GM12874 (cell line): ENCODE data around the gene HNRNPUL1.

Experiments
- TF ChIP-seq, protein P1 (sequence below): IDR thresholded peaks from 2 replicates; pipeline ENCODE4 v1.5.1; 2011; ENCODE audit warnings: low read depth, mild to moderate bottlenecking, control low read depth, low read length, moderate library complexity; ENCODE audit not compliant: insufficient read depth

The HNRNPUL1 gene

DNA sequence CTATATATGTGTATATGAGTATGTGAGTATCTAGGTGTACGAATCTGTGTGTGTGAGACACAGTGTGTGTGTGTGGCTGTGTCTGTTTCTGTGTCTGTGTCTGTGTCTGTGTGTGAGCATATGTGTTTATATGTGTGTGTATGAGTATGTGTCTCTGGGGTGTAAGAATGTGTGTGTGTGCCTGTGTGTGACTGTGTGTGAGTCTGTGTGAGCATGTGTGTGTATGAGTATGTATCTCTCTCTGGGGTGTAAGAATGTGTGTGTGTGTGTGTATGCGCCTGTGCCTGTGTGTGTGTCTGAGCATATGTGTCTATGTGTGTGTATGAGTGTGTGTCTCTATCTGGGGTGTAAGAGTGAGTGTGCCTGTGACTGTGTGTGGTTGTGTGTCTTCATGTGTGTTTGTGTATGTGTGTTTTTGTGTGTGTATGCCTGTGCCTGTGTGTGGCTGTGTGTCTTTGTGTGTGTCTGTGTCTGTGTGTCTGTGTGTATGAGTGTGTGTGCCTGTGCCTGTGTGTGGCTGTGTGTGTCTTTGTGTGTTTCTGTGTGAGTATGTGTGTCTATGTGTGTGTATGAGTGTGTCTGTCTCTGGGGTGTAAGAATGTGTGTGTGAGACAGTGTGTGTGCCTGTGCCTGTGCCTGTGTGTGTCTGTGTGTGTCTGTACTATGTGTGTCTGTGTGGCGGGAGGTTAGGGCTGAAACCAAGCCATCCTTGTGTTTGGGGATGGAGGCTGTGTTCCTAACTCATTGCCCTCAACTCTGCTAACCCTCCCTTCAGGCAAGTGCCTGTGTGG is 33.9 kb upstream of the HNRNPUL1 start:
- TF ChIP-seq, protein P1, sequence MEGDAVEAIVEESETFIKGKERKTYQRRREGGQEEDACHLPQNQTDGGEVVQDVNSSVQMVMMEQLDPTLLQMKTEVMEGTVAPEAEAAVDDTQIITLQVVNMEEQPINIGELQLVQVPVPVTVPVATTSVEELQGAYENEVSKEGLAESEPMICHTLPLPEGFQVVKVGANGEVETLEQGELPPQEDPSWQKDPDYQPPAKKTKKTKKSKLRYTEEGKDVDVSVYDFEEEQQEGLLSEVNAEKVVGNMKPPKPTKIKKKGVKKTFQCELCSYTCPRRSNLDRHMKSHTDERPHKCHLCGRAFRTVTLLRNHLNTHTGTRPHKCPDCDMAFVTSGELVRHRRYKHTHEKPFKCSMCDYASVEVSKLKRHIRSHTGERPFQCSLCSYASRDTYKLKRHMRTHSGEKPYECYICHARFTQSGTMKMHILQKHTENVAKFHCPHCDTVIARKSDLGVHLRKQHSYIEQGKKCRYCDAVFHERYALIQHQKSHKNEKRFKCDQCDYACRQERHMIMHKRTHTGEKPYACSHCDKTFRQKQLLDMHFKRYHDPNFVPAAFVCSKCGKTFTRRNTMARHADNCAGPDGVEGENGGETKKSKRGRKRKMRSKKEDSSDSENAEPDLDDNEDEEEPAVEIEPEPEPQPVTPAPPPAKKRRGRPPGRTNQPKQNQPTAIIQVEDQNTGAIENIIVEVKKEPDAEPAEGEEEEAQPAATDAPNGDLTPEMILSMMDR: no peak

DNA sequence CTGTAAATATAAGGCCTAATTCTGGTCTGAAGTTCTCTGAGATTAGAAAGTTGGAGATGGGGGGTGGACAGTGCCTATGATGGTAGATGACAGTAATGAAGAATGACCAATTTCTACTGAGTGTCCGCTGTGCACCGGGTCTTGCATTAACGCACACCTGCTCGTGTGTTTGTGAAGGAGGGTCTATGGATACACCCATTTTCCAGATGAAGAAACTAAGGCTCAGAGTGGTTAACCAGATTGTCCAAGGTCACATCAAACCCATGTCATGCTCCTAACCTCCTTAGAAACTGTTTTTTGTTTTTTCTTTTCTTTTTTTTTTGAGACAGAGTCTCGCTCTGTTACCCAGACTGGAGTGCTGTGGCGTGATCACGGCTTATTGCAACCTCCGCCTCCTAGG is 31.5 kb upstream of the HNRNPUL1 start:
- TF ChIP-seq, protein P1: no peak

DNA sequence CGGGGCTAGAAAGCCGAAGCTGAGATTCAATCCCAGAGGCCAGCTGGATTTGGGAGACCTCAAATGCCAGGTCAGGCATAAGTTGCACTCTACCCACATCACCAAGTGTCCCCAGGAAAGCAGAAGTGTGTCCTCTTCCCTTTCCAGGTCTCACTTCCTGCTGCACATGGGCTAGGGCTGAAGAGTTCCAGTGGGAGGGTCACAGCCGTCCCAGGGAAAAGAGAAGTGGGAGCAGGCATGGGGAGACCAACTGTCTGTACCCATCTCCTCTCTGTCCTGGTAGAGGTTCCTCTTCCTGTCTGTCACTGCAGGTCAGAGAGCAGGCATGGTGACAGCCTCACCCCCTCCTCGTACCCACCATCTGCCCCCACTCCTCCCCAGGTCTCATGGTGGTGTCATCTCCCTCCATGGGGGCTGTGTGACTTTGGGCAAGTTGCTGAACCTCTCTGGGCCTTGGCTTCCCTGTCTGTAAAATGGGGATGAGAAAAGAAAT is 30.4 kb upstream of the HNRNPUL1 start:
- TF ChIP-seq, protein P1: no peak

DNA sequence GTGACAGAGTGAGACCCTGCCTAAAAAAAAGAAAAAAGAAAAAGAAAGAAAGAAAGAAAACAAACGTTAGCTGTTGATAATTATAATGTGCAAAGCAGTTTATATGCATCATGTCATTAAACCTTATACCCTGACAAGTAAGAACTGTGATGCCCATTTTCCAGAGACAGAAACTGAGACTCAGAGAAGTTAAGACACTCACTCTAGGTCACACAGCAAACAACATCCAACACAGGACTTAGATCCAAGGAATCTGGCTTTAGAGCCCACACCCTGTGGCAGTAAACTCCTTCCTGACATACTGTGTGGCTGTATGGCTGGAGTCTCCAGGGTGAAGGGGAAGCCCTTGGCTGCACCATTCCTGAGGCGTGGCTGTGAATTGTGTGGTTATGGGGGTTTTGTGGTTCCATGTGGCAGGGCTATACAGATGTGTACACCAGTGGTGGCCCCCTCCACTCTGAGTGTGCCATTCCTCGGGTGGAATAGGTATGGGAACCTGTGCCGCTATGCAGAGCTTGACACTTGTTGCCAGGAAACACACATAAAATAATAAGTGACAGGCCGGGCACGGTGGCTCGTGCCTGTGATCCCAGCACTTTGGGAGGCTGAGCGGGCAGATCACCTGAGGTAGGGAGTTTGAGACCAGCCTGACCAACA is 29.5 kb upstream of the HNRNPUL1 start:
- TF ChIP-seq, protein P1: no peak

DNA sequence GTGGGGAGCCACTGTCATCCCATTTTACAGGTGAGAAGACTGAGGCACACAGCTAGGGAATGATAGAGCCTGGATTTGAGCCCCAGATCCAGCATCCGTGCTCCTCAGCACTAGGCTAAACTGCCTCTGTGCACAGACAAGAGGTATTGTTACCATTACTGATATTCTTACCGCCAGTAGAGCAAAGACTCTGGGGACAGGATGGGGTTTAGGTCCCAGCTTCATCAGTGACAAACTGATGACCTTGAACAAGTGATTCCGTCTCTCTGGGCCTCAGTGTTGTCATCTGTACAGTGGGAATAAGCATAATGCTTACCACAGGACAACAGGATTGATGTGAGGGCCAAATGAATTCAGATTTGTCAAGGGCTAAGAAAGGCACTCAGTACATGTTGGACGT is 28.7 kb upstream of the HNRNPUL1 start:
- TF ChIP-seq, protein P1: no peak

DNA sequence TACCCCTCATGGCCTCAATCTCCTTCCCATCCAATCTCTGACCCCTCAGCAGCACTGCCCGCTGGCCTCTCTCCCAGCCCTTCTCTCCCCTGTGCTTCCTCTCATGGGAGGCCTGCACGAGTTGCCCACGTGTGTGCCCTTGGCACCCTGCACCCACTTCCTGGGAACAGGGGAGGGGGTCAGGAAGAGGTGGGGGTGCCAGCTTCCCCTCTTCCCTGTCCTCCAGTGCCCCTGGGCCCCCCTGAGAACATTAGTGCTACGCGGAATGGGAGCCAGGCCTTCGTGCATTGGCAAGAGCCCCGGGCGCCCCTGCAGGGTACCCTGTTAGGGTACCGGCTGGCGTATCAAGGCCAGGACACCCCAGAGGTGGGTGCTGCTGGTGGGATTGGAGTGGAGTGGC is 25.9 kb upstream of the HNRNPUL1 start:
- TF ChIP-seq, protein P1: no peak

DNA sequence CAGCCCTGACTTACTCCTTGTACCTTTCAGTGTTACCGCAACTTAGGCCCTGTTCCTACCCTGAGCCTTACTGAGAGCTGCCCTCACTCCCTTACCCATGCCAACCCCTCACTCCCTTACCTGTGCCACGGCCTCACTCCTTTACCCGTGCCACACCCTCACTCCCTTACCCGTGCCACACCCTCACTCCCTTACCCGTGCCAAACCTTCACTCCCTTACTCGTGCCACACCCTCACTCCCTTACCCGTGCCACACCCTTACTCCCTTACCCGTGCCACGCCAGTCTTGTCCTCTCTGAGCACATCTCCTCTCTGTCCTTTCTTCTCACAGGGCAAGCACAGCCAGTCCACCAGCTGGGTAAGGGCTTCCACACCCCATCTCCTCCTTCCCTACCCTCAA is 24.8 kb upstream of the HNRNPUL1 start:
- TF ChIP-seq, protein P1: no peak
